Right ventricle myocardium inferior (tissue), 1 donor: ENCODE results near the gene TRABD2B. TPM values are rescaled to one million over a fixed set of nuclear protein-coding genes. Genes with fewer than 3 reads are reported as not detected.
A peak's percentile ranks its signal among the peaks of the same experiment; 100 is the strongest.
"Not testable (repeated sequence)": the region's sequence is repeated elsewhere in the genome, so short reads cannot be mapped to it uniquely, and the experiment has no call there.

Source experiments
- ATAC-seq: fragments of 200-7000 bp; cut with Tn5 transposase; one replicate; pipeline ENCODE4 v1.9.1; 2020; ENCODE audit warnings: mild to moderate bottlenecking, moderate library complexity
- DNase-seq: peaks from one replicate; pipeline ENCODE4 v3.0.0; 2021; ENCODE audit errors: missing footprints
- intact Hi-C: fragments of 100-400 bp; cut with DNase I; formaldehyde crosslinking; loops from one replicate; pipeline ENCODE4 v1.11.0; 2022
- total RNA-seq: library from RNA; stranded (reverse); fragmentation: NEBNext Ultra II Directional; extraction: Animal tissue kit (Norgen Biotek cat#: 25700); gene quantifications from one replicate; pipeline ENCODE4 v1.2.1, GENCODE V29; 2021
- donor health status: DM: no; HTN: yes; CAD: no; lungs with severe emphysema.

The TRABD2B gene
- total RNA-seq, 1 donor from 2014 or later = 0.57 TPM

DNA sequence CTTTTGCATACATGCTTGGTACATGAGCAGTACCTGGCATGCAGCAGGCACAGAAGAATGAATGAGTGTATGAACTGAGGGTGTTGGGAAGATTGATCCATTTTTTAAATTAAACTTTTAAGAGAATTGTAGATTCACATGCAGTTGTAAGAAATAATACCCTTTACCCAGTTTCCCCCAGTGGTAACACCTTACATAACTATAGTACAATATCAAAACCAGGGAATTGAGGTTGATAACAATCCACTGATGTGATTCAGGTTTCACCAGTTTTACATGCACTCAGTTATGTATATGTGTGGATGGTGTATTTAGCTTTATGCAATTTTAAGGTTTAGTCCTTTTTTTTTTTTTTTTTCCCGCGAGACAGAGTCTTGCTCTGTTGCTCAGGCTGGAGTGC lies 20.5 kb downstream of the TRABD2B start:
- DNase-seq (no peak), ATAC-seq (no peak)
- intact Hi-C loops = no loop called here

DNA sequence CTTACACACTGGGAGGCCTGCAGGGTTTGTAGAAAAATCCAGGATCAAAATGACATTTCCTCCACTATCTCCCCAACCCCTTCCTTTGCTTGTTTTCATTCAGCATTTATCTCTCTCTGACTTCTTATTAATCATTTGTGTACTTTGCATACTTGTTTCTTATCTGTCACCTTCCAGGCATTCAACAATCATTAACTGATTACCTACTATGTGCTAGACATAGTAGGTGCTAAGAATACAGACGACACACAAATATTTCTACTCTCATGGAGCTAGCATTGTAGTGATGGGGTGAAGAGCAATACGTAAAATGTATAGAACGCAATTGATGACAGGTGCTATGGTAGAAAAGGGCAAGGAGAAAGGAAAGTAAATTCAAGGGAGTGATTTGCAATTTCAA lies 20.9 kb downstream of the TRABD2B start:
- DNase-seq (no peak), ATAC-seq (no peak)
- intact Hi-C loops = no loop called here

DNA sequence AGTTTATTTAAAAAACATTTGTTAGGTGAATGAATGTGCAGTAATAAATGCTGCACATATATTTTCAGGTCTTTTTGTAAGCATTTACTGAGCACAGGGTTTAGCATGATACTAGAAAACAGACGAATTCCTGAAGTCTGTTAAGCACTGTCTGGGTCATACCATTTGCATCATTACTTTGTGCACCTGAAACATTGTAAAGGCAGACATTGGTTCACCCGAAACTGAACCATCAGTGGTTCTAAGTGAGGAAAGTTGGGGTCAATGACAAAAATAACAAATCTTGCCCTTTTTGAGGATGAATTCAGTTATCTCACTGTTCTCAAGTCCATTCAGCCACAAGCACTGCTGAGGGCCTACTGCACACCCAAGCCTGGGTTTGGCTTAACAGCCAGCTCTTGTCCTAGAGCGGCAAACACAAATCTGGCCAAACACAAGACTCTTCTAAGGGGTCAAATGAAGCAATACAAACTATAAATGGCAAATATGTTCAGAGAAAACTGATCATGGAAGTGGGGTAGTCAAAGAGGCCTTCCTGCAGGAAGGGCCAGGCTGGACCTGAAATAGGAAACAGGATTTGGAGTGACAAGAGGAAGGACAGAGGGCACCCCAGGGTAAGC lies 21.8 kb downstream of the TRABD2B start:
- intact Hi-C loops = no loop called here
- no peak for ATAC-seq
- DNase-seq = no peak

DNA sequence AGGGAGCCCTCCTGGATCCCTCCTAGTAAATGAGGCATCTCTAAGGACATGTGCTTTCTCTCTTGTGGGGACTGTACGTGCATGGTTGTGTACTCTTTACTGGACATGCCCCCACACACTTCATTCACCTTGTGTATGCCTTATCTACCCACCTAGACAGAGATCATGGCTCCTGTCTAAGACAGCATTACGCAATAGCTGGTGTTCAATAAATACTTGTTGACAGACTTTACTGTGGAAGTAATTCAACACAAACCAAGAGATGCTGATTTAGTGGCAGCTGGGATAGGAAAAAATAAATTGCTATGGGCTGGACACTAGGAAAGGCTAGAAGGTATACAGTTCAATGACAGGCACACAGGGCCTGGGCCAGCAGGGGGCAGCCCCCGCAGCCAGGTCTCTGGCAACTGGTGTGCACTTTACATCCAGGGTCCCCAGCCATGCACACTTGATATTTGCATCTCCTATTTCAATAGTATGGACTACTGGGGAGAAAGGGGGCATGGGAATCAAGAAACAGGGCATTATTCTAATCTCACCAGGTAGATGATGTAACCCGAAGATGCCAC lies 24.2 kb downstream of the TRABD2B start:
- no peak for DNase-seq
- no peak for ATAC-seq
- intact Hi-C loops = no loop called here

DNA sequence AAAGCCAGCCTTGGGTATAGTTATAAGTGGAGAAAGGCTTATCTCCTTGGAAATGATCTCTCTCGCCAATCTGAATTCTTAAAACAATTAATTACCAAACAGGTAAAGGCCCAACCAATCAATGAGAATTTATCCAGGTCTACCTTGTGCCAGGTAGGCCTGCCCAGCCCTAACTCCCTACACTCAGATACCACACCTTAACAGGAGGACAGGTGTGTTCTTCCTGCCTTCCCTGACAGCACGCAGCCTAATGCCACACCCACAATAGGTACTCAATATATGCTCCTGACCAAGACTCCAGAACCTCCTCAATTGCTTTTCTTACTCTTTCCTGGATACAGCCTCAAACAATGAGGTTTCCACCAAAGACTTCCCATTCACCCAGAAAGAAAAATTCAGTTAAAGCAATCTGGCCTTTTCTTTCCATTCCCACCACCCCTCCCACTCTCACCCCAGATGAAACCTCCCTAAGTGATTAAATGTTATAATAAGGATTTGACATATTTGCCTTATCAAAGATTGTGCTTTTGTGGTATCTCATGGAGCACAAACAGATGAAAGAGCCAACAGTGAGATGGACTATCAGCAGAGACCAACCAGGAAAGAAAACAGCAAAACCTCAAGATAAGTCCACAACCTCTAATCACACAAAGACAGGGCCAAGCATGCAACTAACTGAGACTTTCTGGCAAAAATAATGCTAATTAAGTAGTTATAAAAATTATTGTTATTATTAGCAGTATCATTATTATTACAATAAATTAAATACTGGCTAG lies 25.6 kb downstream of the TRABD2B start:
- DNase-seq (no peak), ATAC-seq (no peak)
- intact Hi-C loops = no loop called here

DNA sequence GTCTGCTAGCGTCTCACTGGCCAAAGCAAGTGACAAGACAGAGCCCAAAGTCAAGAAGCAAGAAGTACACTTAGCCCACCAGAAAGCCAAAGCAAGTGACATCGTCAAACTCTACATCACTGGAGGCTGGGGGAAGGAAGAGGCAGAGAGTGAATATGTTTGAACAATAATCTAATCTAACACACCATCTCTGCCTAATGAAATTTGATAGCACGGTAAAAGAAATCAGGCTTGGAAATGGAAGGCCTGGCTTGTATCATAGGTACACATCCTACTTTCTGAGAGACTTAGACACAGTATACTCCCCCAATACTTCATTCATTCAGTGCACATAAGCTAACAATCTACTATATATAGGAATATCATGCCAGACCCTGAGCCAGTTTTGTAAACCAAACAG lies 26.3 kb downstream of the TRABD2B start:
- DNase-seq (no peak), ATAC-seq (no peak)
- intact Hi-C loops = no loop called here

DNA sequence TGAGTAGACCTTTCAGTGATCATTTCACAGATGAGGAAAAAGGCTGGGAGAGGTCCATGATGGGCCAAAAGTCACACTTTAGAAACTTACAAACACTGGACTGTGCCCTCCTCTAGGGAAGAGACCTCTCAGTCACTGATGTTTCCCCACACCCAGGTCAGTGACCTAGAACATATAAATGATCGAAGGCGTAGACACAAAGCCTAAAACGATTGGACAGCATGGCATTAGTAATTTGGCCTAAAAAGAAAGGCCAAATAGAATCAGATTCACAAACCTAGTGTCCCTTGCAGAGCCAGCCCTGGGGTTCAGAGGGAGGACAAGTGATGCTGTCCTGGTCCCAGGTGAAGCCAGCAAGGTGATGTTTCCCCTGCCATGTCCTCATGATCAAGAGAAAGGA lies 27.7 kb downstream of the TRABD2B start:
- intact Hi-C loops = no loop called here
- DNase-seq (no peak), ATAC-seq (no peak)

DNA sequence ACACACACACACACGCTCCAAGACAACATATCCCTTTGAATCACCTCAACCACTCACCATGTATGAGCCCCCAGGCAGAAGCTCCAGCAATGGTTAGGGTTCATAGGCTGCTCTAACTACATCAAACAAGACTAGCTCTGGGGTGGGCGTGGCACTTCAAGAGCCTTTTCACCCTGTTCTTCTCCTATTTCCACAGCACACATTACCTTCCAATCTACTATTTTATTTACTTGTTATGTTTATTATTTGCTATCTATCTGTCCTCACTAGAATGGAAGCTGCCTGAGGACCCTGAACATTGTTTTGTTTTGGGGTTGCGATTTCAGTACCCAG lies 28.7 kb downstream of the TRABD2B start:
- DNase-seq (no peak), ATAC-seq (no peak)
- intact Hi-C loops = no loop called here

DNA sequence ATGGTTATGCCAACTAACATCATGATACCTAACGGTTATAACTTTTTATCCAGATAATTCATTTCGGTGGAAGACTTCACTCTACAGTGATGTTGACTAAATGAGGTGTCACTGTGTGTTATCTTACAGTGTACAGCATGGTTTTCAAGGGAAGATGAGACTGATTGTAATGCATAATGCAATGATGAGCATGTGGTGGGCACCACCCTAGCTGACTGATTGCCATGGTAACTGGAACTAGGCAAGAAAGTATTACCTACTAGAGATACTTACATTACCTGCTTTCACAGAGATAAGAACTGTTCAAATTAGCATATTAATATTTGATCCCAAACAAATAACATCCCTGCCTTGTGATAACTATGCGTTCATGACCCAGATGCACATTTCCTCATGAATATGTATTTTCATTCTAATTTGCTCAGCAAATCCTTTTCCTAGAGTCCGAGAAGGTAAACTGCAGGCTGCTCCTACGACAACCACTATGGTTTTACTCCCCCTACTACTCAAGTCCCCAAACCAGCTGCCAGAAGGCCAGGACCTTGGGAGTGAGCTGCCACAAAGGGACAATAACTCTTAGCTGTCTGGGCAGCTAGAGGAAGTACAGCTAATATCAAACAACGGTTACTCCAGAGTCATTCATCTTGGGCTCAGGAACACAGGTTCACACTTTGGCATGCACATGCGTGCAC lies 29.2 kb downstream of the TRABD2B start:
- DNase-seq (no peak), ATAC-seq (no peak)
- intact Hi-C loops = no loop called here

DNA sequence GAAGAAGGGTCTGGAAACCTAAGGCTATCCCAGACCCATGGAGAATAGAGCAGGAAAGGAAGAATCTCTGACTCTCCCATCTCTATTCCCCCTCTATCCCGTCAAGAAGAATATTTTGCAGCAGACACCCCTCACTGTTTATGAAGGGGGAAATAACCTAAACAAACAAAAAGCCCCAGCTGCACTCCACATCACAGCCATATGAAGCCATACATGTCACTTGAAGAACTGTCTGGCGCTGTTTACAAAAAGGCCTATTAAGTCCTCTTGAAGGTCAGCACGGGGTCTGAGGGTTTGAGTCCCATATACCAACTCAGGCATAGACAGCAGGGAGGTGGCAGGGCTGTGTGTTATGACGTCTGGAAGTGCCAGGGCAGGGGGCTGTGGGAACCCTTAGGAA lies 31.4 kb downstream of the TRABD2B start:
- intact Hi-C loops = no loop called here
- no peak for DNase-seq
- ATAC-seq = no peak

DNA sequence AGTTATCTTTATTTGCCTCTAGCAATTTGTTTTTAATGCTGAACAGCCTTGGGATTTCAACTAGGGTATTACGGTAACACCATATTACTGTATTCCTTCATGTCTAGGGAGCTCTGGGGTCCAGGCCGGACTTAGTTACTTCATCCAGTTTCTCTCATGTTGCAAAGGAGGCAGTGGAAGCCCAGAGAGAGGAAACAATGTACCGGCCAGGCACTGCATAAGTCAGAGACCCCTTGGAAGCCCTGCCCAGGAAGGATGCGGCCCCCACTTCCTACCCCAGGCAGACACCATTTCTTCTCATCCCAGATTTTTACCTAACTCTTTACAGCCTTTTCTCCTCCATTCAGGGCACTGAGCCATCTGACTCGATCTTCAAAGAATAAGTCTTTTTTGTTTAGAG lies 32.5 kb downstream of the TRABD2B start:
- ATAC-seq (no peak), DNase-seq (no peak)
- intact Hi-C loops = no loop called here

DNA sequence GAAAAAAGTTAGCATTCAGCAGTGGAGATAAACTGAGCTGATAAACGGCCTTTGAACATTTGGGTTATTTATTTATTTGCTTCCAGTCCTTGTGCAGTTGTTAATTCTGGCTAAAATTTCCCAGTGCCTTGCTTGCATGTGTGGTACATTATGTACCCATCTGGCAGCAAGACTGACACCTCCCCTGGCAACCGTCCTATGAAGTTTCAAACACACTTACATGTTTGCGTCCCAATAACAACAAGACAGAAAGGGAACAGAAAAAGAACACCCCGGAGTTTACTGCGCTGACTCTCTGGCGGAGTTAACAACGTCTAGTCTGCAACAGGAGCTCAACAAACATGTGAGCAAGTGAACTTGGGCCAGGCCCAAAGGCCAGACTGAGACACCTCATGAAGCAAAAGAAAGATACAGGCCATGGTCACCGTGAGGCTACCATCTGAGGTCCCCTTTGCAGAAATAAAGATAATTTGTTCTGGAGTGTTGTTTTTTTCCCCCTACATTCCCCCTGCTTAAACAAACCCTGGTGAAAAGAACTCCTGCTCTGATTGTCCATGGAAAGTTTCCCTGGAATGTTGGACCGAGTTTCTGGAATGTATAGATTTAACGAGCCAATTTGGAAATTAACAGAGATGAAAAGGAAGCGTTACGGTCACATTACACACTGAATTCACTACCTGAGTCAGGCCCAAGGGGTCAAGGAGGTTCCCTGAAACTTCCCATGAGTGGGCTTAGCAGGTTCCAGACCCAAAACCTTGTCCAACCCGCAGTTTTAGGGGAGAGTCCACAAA lies 33.4 kb downstream of the TRABD2B start:
- intact Hi-C loops = no loop called here
- DNase-seq (no peak), ATAC-seq (peak; percentile 46)

DNA sequence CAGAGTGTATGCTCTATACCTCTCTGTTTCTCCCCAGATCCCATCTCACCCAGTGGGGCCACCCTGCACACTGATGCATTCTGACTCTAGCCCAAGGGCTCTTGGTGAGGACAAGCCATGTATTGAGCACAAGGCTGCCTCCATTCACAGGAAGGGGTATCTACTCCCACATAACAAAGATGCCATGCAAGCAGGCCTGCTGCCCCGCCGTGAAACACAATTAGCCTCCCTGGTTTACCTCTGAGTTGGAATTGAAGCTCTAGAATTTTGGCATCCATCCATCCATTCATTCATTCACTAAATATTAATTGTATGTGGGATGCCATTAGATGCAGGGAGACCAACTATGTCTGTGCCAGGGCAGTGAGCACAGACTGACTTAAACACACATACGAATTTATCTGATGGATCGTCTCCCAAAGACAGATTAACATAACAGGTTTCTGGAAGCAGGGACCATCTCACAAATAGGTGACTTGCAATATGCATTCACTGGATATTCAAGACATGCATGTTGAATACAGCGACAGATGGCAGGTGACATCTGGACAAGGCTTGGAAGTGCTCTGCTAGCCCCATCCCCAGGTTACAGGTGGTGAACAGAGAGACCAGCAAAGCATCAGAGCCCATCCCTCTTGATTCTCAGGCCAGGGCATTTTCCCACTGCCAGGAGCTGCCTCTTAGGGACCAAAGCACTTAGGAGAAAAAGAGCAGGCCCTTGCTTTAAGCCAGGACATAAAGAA lies 34.3 kb downstream of the TRABD2B start:
- intact Hi-C loops = no loop called here
- no peak for ATAC-seq
- no peak for DNase-seq

DNA sequence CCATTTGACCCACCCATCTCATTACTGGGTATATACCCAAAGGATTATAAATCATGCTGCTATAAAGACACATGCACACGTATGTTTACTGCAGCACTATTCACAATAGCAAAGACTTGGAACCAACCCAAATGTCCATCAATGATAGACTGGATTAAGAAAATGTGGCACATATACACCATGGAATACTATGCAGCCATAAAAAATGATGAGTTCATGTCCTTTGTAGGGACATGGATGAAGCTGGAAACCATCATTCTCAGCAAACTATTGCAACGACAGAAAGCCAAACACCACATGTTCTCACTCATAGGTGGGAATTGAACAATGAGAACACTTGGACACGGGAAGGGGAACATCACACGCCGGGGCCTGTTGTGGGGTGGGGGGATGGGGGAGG lies 35.4 kb downstream of the TRABD2B start:
- ATAC-seq, intact Hi-C loops, DNase-seq: not testable (repeated sequence)

DNA sequence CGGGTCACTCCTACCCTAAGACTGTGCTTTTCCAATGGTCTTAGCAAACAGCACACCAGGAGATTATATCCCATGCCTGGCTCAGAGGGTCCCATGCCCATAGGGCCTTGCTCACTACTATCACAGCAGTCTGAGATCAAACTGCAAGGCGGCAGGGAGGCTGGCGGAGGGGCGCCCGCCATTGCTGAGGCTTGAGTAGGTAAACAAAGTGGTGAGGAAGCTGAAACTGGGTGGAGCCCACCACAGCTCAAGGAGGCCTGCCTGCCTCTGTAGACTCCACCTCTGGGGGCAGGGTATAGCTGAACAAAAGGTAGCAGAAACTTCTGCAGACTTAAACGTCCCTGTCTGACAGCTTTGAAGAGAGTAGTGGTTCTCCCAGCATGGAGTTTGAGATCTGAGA lies 40.7 kb downstream of the TRABD2B start:
- DNase-seq, ATAC-seq, intact Hi-C loops: not testable (repeated sequence)

DNA sequence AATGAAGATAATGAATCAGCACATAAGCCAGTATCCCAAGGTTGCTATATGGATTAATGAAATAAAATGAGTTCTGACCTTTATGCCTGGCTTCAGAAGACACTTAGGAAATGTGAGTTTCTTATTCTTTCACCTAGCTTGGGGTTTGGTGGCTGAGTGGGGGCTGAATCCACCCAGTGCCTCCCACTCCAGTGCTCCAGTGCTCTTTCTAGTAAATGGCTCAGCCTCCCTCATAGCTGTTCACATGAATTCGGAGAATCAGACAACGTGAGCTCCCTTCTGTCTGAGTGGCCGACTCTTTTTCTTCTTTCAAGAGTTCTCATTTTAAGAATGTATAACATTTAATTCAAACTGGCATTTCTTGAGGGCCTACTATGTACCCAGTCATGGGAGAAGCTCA lies 43.5 kb downstream of the TRABD2B start:
- ATAC-seq = no peak
- intact Hi-C loops = no loop called here
- DNase-seq = no peak

DNA sequence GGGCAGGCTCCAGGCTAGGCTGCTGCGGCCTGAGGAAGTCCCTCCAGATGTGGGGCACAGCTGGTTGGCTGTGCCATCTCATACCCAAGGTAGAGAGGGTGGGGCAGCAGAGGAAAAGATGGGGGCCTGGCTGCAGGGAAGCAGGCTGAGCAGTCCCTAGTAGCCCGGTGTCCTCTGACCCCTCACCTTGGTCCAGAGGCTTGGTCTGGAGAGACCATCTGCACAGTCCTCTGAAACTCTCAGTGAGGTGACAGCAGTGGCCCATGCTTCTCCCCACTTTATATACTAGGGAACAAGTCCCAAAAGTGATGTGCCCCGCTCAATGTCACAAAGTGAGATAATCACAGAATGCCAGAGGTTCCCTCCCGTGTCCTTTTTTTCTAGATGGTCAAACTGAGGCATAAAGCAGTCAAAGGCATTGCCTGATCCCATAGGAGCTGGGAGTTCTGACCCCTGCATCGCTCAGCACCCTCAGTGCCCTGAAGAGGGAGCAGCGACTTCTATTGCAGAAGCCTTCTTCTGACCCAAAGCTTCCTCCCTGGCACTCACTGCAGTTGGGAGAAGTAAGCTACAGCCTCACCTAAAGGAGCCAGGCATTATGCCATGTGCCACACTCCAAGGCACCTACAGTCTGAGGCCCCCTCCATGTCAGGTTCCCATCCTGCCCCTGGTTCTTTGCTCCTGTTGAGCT lies 45.5 kb downstream of the TRABD2B start:
- intact Hi-C loops = no loop called here
- no peak for DNase-seq
- no peak for ATAC-seq

DNA sequence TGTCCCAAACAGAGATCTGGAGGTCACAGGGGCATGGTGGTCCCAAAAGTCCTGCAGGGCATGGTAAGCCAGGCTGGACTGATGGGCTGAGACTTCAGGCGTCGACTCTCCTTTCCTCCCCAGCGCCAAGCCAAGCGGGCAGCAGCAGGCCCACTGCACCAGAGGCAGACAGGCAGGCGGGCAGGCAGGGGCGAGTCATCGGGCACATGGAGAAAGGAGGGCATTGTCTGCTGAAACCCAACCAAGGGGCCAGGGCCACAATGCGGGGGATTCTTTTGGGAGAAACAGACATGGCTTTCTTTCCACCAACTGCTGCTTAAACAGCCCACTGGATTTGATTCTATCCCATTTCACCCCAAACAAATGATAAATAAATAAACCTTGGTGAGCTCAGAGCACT lies 46.2 kb downstream of the TRABD2B start:
- intact Hi-C loops = no loop called here
- no peak for DNase-seq
- ATAC-seq = no peak
